NCI-H2171 (cell line): ENCODE measurements around the gene CRYGD.

ENCODE experiments used
- DNase-seq: peaks from one replicate; lab custom pipeline; 2025; lab: John Stamatoyannopoulos, UW

CRYGD gene

DNA sequence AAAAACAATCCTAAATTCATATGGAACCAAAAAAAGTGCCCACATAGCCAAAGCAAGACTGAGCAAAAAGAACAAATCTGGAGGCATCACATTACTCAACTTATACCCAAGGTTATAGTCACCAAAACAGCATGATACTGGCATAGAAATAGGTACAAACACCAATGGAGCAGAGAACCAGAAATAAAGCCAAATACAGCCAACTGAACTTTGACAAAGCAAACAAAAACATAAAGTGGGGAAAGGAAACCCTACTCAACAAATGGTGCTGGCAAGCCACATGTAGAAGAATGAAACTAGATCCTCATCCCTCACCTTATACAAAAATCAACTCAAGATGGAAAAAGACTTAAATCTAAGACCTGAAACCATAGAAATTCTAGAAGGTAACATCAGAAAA, 40.5 kb downstream of the CRYGD start:
- DNase-seq: no peak

DNA sequence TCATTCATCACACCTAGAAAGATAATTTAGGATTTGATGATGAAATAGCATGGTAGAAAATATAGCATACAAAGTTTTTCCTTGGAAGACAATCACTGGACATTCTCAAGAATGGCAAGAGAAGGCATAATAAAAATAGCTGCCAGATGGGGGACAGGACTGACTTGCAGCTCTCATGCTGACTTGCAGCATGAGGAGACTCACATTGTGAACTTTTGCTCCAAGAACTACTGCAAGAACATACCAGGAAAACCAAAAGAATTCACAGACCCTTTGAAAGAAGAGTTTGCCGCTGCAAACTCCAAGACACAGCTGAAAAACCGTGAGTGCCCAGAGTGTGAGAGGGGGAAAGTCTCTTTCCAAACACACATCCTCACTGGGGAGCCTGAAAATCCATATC, 47.0 kb downstream of the CRYGD start:
- DNase-seq: no peak

DNA sequence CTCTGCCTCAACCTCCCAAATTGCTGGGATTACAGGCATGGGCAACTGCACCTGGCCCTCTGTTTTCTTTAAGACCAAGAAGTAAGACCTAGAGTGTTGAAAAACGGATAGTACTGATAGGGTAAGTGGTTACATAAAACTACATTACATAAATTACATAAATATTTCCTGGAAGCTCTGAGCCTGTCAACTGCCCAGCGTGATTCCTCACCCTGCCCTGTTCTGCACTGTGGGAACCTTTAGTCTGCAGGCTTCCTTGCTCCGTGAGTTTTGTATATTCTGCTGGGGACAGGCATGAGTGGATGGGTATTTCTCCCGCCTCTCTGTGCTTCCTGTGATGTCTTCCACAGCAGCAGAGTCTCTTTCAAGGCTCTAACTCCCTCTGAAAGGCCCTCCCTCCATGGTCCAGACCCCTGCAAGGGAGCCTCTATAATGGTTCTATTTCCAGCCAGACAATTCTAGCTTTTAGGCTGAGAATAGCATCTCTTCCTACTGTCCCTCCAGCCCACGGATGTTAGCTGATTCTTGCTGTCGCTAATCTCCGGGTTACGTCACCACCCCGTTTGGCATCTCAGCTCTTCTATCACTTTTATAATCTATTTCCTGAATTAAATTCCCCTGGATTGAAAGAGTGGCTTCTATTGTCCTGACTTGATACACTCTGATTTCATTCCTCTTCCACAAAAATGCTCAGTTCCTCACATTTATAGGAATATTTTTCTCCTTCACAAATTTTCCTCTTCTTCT, 49.5 kb downstream of the CRYGD start:
- no peak for DNase-seq

DNA sequence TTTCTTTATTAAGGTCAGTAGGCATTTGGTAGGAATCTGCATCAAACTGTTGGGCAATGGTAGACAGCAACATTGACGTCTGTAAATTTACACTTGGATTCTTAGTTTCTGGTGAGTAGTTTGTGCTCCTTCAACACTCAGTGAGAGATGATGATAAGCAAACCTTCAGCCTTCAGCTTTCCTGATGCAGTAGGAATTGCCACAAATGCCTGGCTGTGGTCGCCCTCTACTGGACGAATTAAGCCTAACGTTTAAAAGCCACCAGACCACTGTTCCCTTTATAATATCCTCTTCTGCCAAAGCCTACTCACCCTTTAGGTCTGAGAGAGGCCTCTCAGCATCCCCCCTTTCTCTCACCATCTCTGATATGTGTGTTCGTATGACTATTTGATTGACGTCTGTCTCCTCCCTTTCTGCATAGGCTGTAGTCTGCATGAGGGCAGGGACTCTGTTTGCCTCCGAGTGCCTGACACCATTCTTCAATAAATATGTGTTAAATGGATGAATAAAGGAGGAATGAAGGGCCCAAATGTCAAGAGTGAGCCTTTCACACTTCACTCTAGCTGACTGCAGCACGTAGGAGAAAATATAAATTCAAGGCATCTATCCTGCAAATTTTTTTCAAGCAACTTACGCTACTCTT, 52.0 kb downstream of the CRYGD start:
- peak; percentile 16 for DNase-seq
